Glutamatergic neuron (in vitro differentiated cells): Measurements from ENCODE around the gene RARS1. TPM values are rescaled to one million over a fixed set of nuclear protein-coding genes. Genes with fewer than 3 reads are reported as not detected.

Experiments
- DNase-seq: peaks from one replicate; pipeline ENCODE4 v3.0.0; 2022
- H3K27ac Mint-ChIP-seq: one replicate; pipeline ENCODE4 v1.8.0; 2020; ENCODE audit warnings: mild to moderate bottlenecking, mixed read lengths, inconsistent platforms; ENCODE audit not compliant: unreplicated experiment
- H3K27me3 Mint-ChIP-seq: one replicate; pipeline ENCODE4 v1.8.0; 2020; ENCODE audit warnings: mild to moderate bottlenecking, moderate library complexity, mixed read lengths, inconsistent platforms; ENCODE audit not compliant: unreplicated experiment
- H3K36me3 Mint-ChIP-seq: one replicate; pipeline ENCODE4 v1.8.0; 2020; ENCODE audit warnings: mild to moderate bottlenecking, mixed read lengths, inconsistent platforms; ENCODE audit not compliant: unreplicated experiment
- H3K4me1 Mint-ChIP-seq: one replicate; pipeline ENCODE4 v1.8.0; 2020; ENCODE audit warnings: mild to moderate bottlenecking, low read depth, mixed read lengths, inconsistent platforms; ENCODE audit not compliant: unreplicated experiment
- H3K4me3 Mint-ChIP-seq: one replicate; pipeline ENCODE4 v1.8.0; 2020; ENCODE audit warnings: mild to moderate bottlenecking, mixed read lengths, inconsistent platforms; ENCODE audit not compliant: unreplicated experiment
- H3K9me3 Mint-ChIP-seq: one replicate; pipeline ENCODE4 v1.8.0; 2020; ENCODE audit warnings: mild to moderate bottlenecking, moderate library complexity, mixed read lengths, inconsistent platforms; ENCODE audit not compliant: unreplicated experiment
- CTCF ChIP-seq: fragments of 200-600 bp; sonication (generic); IDR thresholded peaks from one replicate; pipeline ENCODE4 v1.5.0; 2021; ENCODE audit not compliant: partially characterized antibody, unreplicated experiment
- total RNA-seq: library from RNA; stranded (reverse); fragmentation: NEBNext Ultra II Directional; extraction: Animal tissue kit (Norgen Biotek cat#: 25700); gene quantifications from one replicate; pipeline ENCODE4 v1.2.1, GENCODE V29; 2021; ENCODE audit not compliant: unreplicated experiment

The RARS1 gene
- total RNA-seq, 1 donor from 2014 or later: 65.2 TPM

- Mint-ChIP-seq H3K36me3 (peaks cover 11% of the 10 kb centered on the region), H3K27me3 (peaks cover 3% of the 10 kb centered on the region), H3K9me3 (peaks cover 5% of the 10 kb centered on the region), H3K4me1 (no peaks in the 10 kb centered on the region), H3K4me3 (no peak overlapping the region), H3K27ac (no peak overlapping the region)
- no peak for TF ChIP-seq CTCF
- no peak for DNase-seq
Measured at GRCh38 chr5:168549554-168549953, 63.3 kb downstream of the RARS1 start.

- peaks cover 11% of the 10 kb centered on the region for H3K36me3 Mint-ChIP-seq
- DNase-seq: no peak
- no peak for TF ChIP-seq CTCF
- H3K27me3 Mint-ChIP-seq: peaks cover 3% of the 10 kb centered on the region
- H3K4me1 Mint-ChIP-seq: no peaks in the 10 kb centered on the region
- no peak overlapping the region for H3K4me3 Mint-ChIP-seq
- peaks cover 5% of the 10 kb centered on the region for H3K9me3 Mint-ChIP-seq
- H3K27ac Mint-ChIP-seq: no peak overlapping the region
Measured at GRCh38 chr5:168550656-168551055, 64.4 kb downstream of the RARS1 start.

GRCh38 chr5:168552146-168552545 is 65.9 kb downstream of the RARS1 start:
- no peaks in the 10 kb centered on the region for H3K4me1 Mint-ChIP-seq
- peaks cover 11% of the 10 kb centered on the region for H3K36me3 Mint-ChIP-seq
- H3K27me3 Mint-ChIP-seq: peaks cover 3% of the 10 kb centered on the region
- H3K27ac Mint-ChIP-seq: no peak overlapping the region
- DNase-seq: no peak
- TF ChIP-seq CTCF: no peak
- H3K4me3 Mint-ChIP-seq: no peak overlapping the region
- peaks cover 3% of the 10 kb centered on the region for H3K9me3 Mint-ChIP-seq

DNA sequence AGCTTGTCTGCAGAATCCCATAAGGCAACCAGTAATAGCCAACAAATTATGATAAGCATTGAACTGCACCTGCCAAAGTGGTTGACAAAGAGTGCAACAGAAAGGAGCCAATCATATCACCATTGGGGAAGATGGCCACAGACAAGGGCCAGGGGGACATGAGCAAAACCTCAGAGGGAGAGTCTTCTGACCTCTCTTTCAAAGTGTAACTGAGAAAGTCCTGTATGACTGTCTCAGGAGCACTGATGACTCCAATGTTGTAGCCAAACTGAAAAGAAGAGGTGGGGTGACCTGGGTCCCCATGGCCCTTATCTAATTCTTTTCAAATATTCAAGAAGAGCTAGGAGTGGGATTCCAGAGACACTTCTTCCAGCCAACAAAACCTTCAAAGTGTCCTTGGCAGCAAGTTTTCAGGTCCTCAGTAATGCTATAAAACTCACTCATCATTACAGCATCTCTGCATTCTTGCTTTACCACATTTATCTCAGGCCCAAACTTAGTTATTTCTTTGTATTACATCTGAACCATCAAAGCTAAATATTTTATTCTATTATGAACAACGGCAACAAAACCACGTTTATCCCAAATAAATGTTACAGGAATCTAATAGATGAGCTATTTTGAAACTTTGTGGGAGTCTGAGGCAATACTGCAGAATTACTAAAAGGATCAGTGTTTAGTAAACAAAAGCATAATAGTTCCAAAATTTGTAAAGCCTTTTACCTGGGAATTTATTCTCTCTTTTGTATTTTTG is 67.3 kb downstream of the RARS1 start:
- Mint-ChIP-seq H3K4me1 (no peaks in the 10 kb centered on the region), H3K27ac (no peak overlapping the region), H3K27me3 (no peaks in the 10 kb centered on the region), H3K9me3 (peaks cover 3% of the 10 kb centered on the region), H3K36me3 (peaks cover 11% of the 10 kb centered on the region), H3K4me3 (no peak overlapping the region)
- no peak for DNase-seq
- TF ChIP-seq CTCF: no peak

GRCh38 chr5:168557389-168557788 is 71.1 kb downstream of the RARS1 start:
- Mint-ChIP-seq H3K4me3 (no peak overlapping the region), H3K4me1 (no peaks in the 10 kb centered on the region), H3K9me3 (peaks cover 3% of the 10 kb centered on the region), H3K27me3 (no peaks in the 10 kb centered on the region), H3K36me3 (peaks cover 10% of the 10 kb centered on the region), H3K27ac (no peak overlapping the region)
- no peak for DNase-seq
- no peak for TF ChIP-seq CTCF
